ENCODE data around the gene LHFPL4. TPM values are rescaled to one million over a fixed set of nuclear protein-coding genes. Genes with fewer than 3 reads are reported as not detected.
A peak's percentile ranks its signal among the peaks of the same experiment; 100 is the strongest.

The LHFPL4 gene
- total and polyA plus RNA-seq, 2 of the 4 experiments (the other 2 are of a cell fraction), result not detected

- Histone ChIP-seq H3K9me1 (ENCODE audit: insufficient read depth, low read length) (no peaks in the 10 kb centered on the region), H3K9ac (ENCODE audit: low read depth, low read length) (no peak overlapping the region), H3K4me3 (ENCODE audit: insufficient read depth, low read depth, low read length) (no peak overlapping the region), H3K4me1 (ENCODE audit: control insufficient read depth, insufficient read depth, low read length) (no peaks in the 10 kb centered on the region), H4K91ac (ENCODE audit: insufficient read depth, low read depth, low read length) (no peak overlapping the region), H2AK5ac (ENCODE audit: low read depth, low read length) (no peak overlapping the region), H3K27ac (ENCODE audit: insufficient read depth, low read length) (no peak overlapping the region), H2AFZ (replicated peaks; ENCODE audit: low read length, poor library complexity) (no peak overlapping the region), H2BK5ac (ENCODE audit: low read depth, low read length, poor library complexity, severe bottlenecking) (no peak overlapping the region), H3K18ac (ENCODE audit: low read depth, low read length) (no peak overlapping the region), H3K23ac (ENCODE audit: low read depth, low read length) (no peak overlapping the region), H3K9me3 (ENCODE audit: control insufficient read depth, insufficient read depth, low read length) (no peaks in the 10 kb centered on the region), H3K14ac (replicated peaks; ENCODE audit: low read depth, low read length) (no peak overlapping the region), H2BK120ac (ENCODE audit: low read depth, low read length) (no peak overlapping the region), H2AK9ac (replicated peaks; ENCODE audit: low read depth, low read length, poor library complexity) (peak overlapping the region; percentile 55), H3K79me1 (ENCODE audit: low read depth in 1 of 2, low read length in 2 of 2) (no peaks in the 10 kb centered on the region), H3K4ac (ENCODE audit: low read depth, low read length) (no peak overlapping the region), H4K5ac (ENCODE audit: low read depth, low read length) (no peak overlapping the region), H2BK15ac (ENCODE audit: low read depth, low read length) (no peak overlapping the region), H3K27me3 (ENCODE audit: control insufficient read depth, insufficient read depth, low read length) (peaks cover 26% of the 10 kb centered on the region), H3K36me3 (ENCODE audit: control insufficient read depth, insufficient read depth, low read length) (no peaks in the 10 kb centered on the region), H4K8ac (ENCODE audit: low read depth in 2 of 2, low read length in 2 of 2) (no peak overlapping the region), H4K20me1 (ENCODE audit: insufficient read depth, low read length) (no peaks in the 10 kb centered on the region), H2BK20ac (ENCODE audit: low read depth, low read length) (no peak overlapping the region), H3K56ac (ENCODE audit: extremely low read depth, insufficient read depth, low read length) (no peak overlapping the region), H3K4me2 (ENCODE audit: low read depth, low read length) (no peak overlapping the region)
- ChIA-PET POLR2A (ENCODE audit: unreplicated experiment) (no interaction called here), CTCF (no interaction called here)
- in situ Hi-C loops (cut with MboI; ENCODE audit: low sequenced_read_pairs) (no loop called here), dilution Hi-C loops (cut with HindIII; ENCODE audit: low sequenced_read_pairs, unreplicated experiment) (no loop called here), intact Hi-C loops (cut with micrococcal nuclease) (no loop called here)
- ATAC-seq (ENCODE audit: low read depth) (peak; percentile 57; the same call in 1 of the 2 replicates), DNase-seq (no peak)
- TF ChIP-seq USF2 (IDR thresholded peaks at IDR 0.05; ENCODE audit: low read depth, low read length) (no peak), BHLHE40 (IDR thresholded peaks at IDR 0.05; ENCODE audit: low read depth, low read length) (no peak), POLR2A (IDR thresholded peaks at IDR 0.05; ENCODE audit: low read depth, low read length) (no peak), MAZ (IDR thresholded peaks at IDR 0.05; ENCODE audit: borderline replicate concordance, low read depth, low read length) (no peak), MAFK (IDR thresholded peaks at IDR 0.05; ENCODE audit: low read depth, low read length) (no peak), CHD1 (IDR thresholded peaks at IDR 0.05; ENCODE audit: low read depth, low read length) (no peak), MXI1 (IDR thresholded peaks at IDR 0.05; ENCODE audit: borderline replicate concordance, low read depth, low read length) (no peak), CEBPB (IDR thresholded peaks at IDR 0.05; ENCODE audit: low read depth, low read length) (no peak), NFE2L2 (IDR thresholded peaks at IDR 0.05; ENCODE audit: low read depth, low read length) (no peak), CTCF (conservative IDR thresholded peaks at IDR 0.05; ENCODE audit: low read depth, low read length) (no peak), SMC3 (IDR thresholded peaks at IDR 0.05; ENCODE audit: low read depth, low read length) (no peak), RAD21 (IDR thresholded peaks at IDR 0.05; ENCODE audit: low read length) (no peak), ELK1 (IDR thresholded peaks at IDR 0.05; ENCODE audit: borderline replicate concordance, low read depth, low read length) (no peak), RCOR1 (IDR thresholded peaks at IDR 0.05; ENCODE audit: insufficient replicate concordance, low read length) (no peak)
- WGBS, 2 experiments (ENCODE audit: extremely low coverage in 2 of 2, insufficient read length in 1 of 2), result 4% methylated on average over 15 of the region's 25 CpGs; no CpG with 5 or more reads in 1 of the 2 experiments
- BruUV-seq (replicated peaks), result no TSS peak
Observed at GRCh38 chr3:9508781-9509180, 44.8 kb downstream of the LHFPL4 start.
